SU-DHL-6 (cell line): ENCODE data around the gene DSG3.

Source experiments
- CTCF ChIP-seq: fragments of 200-600 bp; sonication (generic); IDR thresholded peaks from one replicate; pipeline ENCODE4 v1.5.1; 2017; ENCODE audit warnings: antibody characterized with exemption, mild to moderate bottlenecking, low read length, moderate library complexity; ENCODE audit not compliant: insufficient read depth, poor library complexity, severe bottlenecking
- EZH2phosphoT487 ChIP-seq: fragments of 200-600 bp; sonication (generic), shearing (Covaris generic); conservative IDR thresholded peaks from 2 replicates; pipeline ENCODE4 v1.6.1; 2018; ENCODE audit warnings: mild to moderate bottlenecking, antibody characterized with exemption, low read length, moderate library complexity, mixed read lengths

DNA sequence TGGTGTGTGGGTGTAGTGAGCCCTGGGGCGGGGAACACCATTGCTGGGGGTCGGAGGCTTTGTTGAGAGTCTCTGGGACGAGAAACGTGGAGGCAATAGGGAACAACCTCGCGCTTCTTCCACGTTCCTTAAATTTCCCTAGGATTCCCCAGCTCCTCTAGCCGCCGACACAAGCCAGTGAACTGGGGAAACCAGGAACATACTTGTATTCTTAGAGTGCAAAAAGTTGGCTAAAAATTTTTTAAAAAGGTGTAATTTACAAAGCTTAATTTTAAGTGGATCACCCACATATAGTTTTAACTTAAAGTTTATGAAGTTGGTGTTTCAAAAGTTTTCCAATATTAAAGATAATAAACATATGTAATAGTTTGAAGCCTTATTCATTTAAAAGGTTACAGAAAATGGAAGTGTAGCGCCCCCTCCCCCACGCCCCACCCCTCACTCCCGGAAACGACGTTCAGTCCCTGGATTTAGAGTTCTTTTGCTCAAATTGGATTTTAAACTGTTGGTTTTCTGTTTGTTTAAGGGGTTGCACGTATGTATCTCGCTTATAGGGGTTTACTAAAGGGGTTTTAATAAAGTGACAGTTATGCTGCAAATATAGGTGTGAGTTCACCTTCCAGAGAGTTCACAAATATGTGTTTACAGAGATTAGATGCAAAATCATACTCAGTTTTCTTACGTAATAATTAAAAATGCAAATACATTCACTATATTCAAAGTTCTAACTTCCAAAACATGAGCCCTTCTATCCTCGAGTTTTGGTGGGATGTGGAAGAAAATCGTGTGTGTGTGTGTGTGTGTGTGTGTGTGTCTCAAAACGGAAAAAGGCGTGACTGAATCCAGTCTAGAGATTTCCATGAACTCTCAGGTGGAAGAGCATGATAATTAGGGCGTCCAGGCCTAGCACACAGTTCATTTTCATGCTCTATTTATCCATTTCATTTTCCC is 51.3 kb downstream of the DSG3 start:
- TF ChIP-seq CTCF (no peak), EZH2phosphoT487 (no peak)
